Osteoblast (primary cell): ENCODE results near the gene GNAL. TPM values are rescaled to one million over a fixed set of nuclear protein-coding genes. Genes with fewer than 3 reads are reported as not detected.

ENCODE experiments used
- DNase-seq: peaks from one replicate; pipeline ENCODE4 v3.0.0; 2011; ENCODE audit warnings: low spot score, mixed read lengths; ENCODE audit not compliant: insufficient read length; ENCODE audit errors: missing footprints
- H2AFZ ChIP-seq: 2 replicates; pipeline ENCODE4 v1.6.0; 2011; ENCODE audit warnings: mild to moderate bottlenecking, low read length
- H3K27ac ChIP-seq: 2 replicates; pipeline ENCODE4 v1.5.1; 2011; ENCODE audit warnings: mild to moderate bottlenecking, low read depth, low read length, moderate library complexity
- H3K27me3 ChIP-seq: 2 replicates; pipeline ENCODE4 v1.6.0; 2012; ENCODE audit warnings: mild to moderate bottlenecking, control low read depth, inconsistent platforms, low read length, moderate library complexity; ENCODE audit not compliant: insufficient read depth
- H3K36me3 ChIP-seq: 2 replicates; pipeline ENCODE4 v1.5.1; 2011; ENCODE audit warnings: mild to moderate bottlenecking, low read length, control low read depth, moderate library complexity; ENCODE audit not compliant: insufficient read depth
- H3K4me1 ChIP-seq: 2 replicates; pipeline ENCODE4 v1.5.1; 2011; ENCODE audit warnings: mild to moderate bottlenecking, low read length, control low read depth, moderate library complexity; ENCODE audit not compliant: insufficient read depth
- H3K4me2 ChIP-seq: 2 replicates; pipeline ENCODE4 v1.6.0; 2011; ENCODE audit warnings: mild to moderate bottlenecking, low read length; ENCODE audit not compliant: insufficient read depth
- H3K4me3 ChIP-seq: fragments of 200-600 bp; sonication (generic); 3 replicates; pipeline ENCODE4 v1.5.1; 2012; ENCODE audit warnings: mild to moderate bottlenecking, low read length, inconsistent platforms; ENCODE audit not compliant: insufficient read depth
- H3K79me2 ChIP-seq: 2 replicates; pipeline ENCODE4 v1.6.0; 2012; ENCODE audit warnings: mild to moderate bottlenecking, low read length, control low read depth, inconsistent platforms; ENCODE audit not compliant: insufficient read depth
- H3K9me3 ChIP-seq: 2 replicates; pipeline ENCODE4 v1.5.1; 2011; ENCODE audit warnings: low read depth, low read length, control low read depth
- H4K20me1 ChIP-seq: 2 replicates; pipeline ENCODE4 v1.6.0; 2012; ENCODE audit warnings: mild to moderate bottlenecking, low read length, control low read depth; ENCODE audit not compliant: insufficient read depth
- CTCF ChIP-seq: IDR thresholded peaks from 2 replicates; pipeline ENCODE4 v1.5.1; 2011; ENCODE audit warnings: mild to moderate bottlenecking, low read depth, low read length, moderate library complexity; ENCODE audit errors: extremely low read depth
- total RNA-seq: library from RNA; depleted of rRNA; stranded (reverse); fragments of >200 nt; gene quantifications from 2 replicates; pipeline ENCODE4 v1.2.3, GENCODE V29; 2012

GNAL gene
- total RNA-seq, 1 donor, result 0.72 TPM

DNA sequence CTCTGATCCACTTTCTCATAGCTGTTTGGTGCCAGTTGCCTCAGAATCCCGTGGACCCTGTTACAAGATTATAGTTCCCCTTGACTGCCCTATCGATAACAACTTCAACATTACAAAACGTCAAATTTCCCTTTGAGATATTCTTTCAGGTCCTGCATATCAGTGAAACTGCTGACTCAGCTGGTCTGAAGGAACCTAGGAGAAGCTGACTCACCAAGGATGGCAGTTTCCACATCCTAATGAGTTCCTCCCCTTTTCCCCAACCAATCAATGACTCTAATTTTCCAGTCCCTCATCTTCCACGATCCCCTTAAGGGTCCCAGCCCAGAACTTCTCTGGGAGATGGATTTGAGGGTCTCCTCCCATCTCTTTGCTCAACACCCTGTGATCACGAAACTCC is 27.6 kb upstream of the GNAL start:
- Histone ChIP-seq H3K4me1 (no peaks in the 10 kb centered on the region), H3K27me3 (peaks cover 5% of the 10 kb centered on the region), H3K9me3 (no peaks in the 10 kb centered on the region), H2AFZ (no peak overlapping the region), H3K4me3 (no peak overlapping the region), H4K20me1 (no peaks in the 10 kb centered on the region), H3K27ac (no peak overlapping the region), H3K79me2 (no peaks in the 10 kb centered on the region), H3K4me2 (no peak overlapping the region), H3K36me3 (no peaks in the 10 kb centered on the region)
- no peak for TF ChIP-seq CTCF
- no peak for DNase-seq

DNA sequence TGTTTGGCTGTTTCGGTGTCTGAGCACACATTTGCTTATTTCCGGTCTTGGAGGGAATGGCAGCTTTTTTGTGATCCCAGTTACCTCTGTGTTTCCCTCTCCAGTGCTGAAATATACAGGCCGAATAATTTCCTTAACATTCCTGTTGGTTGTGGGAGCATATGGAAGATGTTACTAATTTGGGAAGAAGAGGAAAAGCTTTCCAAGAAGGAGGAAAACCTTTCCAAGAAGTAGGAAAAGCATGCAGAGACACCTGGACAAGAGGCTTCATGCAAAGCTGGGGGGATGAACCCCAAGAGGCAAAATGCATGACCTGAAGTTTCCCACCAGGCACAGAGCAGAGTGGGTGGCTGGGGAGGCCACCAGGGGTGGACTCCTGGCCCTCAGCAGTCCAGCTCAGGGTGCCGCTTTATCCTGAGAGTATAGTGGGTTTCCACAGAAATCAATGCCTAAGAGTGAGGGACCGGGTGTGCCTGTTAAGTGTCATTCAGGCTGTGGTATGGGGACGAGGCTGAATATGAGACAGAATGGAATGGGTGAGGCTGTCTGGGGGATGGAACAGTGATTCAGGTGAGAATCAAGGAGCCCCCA is 25.5 kb upstream of the GNAL start:
- no peak for TF ChIP-seq CTCF
- no peaks in the 10 kb centered on the region for H3K4me1 ChIP-seq
- peaks cover 11% of the 10 kb centered on the region for H3K27me3 ChIP-seq
- no peak overlapping the region for H2AFZ ChIP-seq
- H4K20me1 ChIP-seq, result no peaks in the 10 kb centered on the region
- H3K4me2 ChIP-seq, result no peak overlapping the region
- no peaks in the 10 kb centered on the region for H3K9me3 ChIP-seq
- no peak overlapping the region for H3K4me3 ChIP-seq
- no peak overlapping the region for H3K27ac ChIP-seq
- no peaks in the 10 kb centered on the region for H3K79me2 ChIP-seq
- DNase-seq, result no peak
- H3K36me3 ChIP-seq, result no peaks in the 10 kb centered on the region

DNA sequence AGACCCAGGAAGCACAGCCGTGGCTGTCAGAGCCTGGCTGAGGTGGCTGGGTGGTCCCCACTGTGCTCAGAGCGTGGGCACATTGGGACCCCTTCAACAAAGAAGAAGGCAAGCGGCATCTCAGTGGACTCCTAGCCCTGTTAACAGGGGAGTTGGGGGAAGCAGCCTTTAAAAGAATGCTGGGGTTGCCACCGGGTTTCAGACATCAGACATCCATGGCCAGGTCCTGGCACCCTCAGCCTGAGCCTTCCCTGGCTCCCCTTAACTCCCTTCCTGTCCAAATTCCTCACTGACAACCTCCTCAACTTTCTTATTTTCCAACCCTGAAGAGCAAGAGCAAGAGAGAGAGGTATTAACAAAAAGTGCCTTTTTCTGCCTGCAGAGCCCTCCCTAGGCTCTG is 24.8 kb upstream of the GNAL start:
- no peak overlapping the region for H3K27ac ChIP-seq
- H3K4me1 ChIP-seq, result no peaks in the 10 kb centered on the region
- no peaks in the 10 kb centered on the region for H4K20me1 ChIP-seq
- no peak for TF ChIP-seq CTCF
- no peak overlapping the region for H2AFZ ChIP-seq
- no peak overlapping the region for H3K4me2 ChIP-seq
- no peak for DNase-seq
- H3K27me3 ChIP-seq, result peaks cover 11% of the 10 kb centered on the region
- H3K79me2 ChIP-seq, result no peaks in the 10 kb centered on the region
- H3K36me3 ChIP-seq, result no peaks in the 10 kb centered on the region
- H3K4me3 ChIP-seq, result no peak overlapping the region
- no peaks in the 10 kb centered on the region for H3K9me3 ChIP-seq

DNA sequence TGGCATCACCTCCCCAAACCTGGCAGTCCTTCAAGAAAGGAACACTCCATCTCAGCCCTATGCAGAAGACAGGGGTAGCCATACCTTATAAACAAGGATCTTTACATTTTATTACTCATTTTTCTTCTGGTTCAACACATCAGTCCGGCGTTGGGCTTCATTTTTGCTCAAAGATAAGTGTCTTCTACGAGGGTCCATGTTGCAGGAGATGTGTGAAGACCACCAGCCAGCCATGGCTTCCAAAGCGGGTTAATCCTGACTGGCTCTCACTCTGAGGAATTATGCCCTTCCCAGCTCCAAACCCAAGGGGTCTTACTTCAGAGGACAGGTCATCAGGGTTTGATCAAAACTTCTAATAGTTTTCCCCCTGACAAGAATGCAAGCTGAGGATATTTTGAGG is 23.9 kb upstream of the GNAL start:
- Histone ChIP-seq H3K4me3 (no peak overlapping the region), H4K20me1 (no peaks in the 10 kb centered on the region), H3K79me2 (no peaks in the 10 kb centered on the region), H2AFZ (no peak overlapping the region), H3K4me2 (no peak overlapping the region), H3K36me3 (no peaks in the 10 kb centered on the region), H3K4me1 (no peaks in the 10 kb centered on the region), H3K27me3 (peaks cover 11% of the 10 kb centered on the region), H3K27ac (no peak overlapping the region), H3K9me3 (no peaks in the 10 kb centered on the region)
- no peak for TF ChIP-seq CTCF
- DNase-seq, result no peak
